Measurements from ENCODE around the gene TGFBR2.

- TF ChIP-seq EZH2 (IDR thresholded peaks at IDR 0.05; ENCODE audit: borderline replicate concordance) (no peak), EZH2phosphoT487 (IDR thresholded peaks at IDR 0.05; ENCODE audit: low read depth, severe bottlenecking, unreplicated experiment) (no peak)
- TF ChIP-seq, protein P1, sequence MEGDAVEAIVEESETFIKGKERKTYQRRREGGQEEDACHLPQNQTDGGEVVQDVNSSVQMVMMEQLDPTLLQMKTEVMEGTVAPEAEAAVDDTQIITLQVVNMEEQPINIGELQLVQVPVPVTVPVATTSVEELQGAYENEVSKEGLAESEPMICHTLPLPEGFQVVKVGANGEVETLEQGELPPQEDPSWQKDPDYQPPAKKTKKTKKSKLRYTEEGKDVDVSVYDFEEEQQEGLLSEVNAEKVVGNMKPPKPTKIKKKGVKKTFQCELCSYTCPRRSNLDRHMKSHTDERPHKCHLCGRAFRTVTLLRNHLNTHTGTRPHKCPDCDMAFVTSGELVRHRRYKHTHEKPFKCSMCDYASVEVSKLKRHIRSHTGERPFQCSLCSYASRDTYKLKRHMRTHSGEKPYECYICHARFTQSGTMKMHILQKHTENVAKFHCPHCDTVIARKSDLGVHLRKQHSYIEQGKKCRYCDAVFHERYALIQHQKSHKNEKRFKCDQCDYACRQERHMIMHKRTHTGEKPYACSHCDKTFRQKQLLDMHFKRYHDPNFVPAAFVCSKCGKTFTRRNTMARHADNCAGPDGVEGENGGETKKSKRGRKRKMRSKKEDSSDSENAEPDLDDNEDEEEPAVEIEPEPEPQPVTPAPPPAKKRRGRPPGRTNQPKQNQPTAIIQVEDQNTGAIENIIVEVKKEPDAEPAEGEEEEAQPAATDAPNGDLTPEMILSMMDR (IDR thresholded peaks at IDR 0.05; ENCODE audit: poor library complexity) = no peak
Measured at GRCh38 chr3:30578479-30578878, 27.9 kb upstream of the TGFBR2 start.
